Brain pericyte (primary cell): ENCODE results near the gene ASCL5.

ENCODE experiments used
- DNase-seq: peaks from one replicate; pipeline ENCODE4 v3.0.0-alpha.2; 2012; ENCODE audit warnings: low read depth, low spot score

Gene ASCL5

GRCh38 chr1:201136355-201137023, 9.5 kb upstream of the ASCL5 start:
- DNase-seq = no peak

- no peak for DNase-seq
These were observed 7.4 kb upstream of the ASCL5 start for GRCh38 chr1:201134405-201134804.

GRCh38 chr1:201131398-201131797, 4.4 kb upstream of the ASCL5 start:
- DNase-seq = no peak

DNA sequence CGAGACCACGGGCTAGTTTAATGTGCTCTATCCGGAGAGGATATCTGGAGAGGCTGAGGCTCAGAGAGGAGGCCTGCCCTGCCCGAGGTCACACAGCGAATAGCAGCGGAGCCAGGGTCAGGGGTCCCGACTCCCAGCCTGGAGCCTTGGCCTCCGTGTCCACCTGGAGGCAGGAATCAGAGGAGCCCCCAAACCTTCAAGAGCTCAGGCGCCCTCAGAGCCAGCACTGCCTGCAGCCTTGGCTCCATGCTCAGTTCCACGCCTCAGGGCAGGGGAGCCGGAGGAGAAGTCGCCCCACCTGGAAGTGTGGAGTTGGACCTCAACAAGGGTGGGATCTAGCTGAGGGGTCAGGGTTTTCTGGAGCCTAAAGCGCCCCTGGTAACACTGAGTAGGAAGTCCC, 2.0 kb upstream of the ASCL5 start:
- no peak for DNase-seq

GRCh38 chr1:201128476-201128875, 1.5 kb upstream of the ASCL5 start:
- no peak for DNase-seq

DNA sequence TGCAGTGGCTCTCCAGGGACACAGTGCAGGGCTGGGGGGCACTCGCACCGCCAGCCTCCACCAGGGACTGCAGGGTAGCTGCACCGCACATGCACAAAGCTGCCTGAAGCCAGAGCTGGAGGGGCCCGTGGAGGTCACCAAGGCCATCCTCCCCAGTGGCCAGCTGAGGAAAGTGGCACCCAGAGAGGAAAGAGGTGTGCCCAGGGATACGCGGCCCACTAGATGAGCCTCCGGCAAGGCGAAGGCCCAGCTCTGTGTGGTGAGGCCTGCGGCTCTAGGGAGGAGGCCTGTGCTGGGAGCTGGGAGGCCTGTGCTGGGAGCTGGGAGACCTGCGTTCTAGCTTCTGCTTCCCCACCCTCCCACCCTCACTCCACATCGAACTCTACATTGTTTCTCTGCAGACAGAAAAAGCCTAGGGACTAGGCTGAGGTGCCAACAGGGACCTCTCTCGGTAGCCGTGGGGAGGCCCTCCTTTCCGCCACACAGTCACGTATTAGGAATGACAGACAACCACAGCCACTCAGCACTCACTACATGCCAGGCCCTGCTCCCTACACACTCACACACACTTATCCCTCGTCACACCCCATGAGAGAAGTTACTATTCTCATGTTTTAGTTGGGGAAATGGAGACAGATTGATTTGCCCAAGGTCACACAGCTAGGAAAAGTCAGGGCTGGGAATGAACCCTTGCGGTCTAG, 921 bp upstream of the ASCL5 start:
- no peak for DNase-seq

- DNase-seq = no peak
These were observed 537 bp downstream of the ASCL5 start for GRCh38 chr1:201126463-201126831.

DNA sequence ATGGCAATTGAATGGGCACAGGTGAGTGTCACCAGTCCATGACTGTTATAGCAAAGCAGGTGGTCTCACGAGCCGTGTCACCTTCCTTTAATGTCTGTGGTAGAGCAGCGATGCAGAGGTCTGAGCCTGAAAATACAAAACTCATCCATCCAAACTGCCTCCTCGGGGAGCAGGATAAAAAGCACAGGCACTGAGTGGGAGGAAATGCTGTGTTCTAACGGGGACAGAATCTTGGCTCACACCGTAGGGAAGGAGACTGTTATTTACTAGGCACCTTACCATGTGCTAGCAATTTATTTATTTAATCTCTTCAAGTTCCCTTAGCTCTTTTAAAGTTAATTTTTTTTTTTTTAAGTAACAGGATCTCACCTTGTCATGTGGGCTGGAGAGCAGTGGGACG, 1.2 kb downstream of the ASCL5 start:
- no peak for DNase-seq

DNA sequence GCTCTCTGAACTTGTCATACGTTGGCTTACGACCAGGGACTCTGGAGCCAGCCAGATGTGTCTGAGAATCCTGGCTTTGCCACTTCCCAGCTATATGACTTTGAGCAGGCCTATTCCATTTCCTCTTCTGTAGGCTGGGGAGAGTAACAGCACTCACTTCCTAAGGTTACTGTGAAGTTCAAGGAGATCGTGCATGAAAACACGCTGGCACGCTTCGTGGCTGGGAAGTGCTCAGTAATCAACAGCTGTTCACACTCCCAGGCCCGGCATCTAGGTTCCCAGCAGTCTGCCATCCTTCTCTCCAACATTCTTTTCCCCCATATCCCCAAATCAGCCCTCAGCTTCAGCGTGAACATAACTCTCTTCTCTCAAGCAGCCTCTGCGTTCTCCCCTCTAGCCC, 2.0 kb downstream of the ASCL5 start:
- no peak for DNase-seq

- DNase-seq = no peak
These were observed 3.1 kb downstream of the ASCL5 start for GRCh38 chr1:201123866-201124265.

DNA sequence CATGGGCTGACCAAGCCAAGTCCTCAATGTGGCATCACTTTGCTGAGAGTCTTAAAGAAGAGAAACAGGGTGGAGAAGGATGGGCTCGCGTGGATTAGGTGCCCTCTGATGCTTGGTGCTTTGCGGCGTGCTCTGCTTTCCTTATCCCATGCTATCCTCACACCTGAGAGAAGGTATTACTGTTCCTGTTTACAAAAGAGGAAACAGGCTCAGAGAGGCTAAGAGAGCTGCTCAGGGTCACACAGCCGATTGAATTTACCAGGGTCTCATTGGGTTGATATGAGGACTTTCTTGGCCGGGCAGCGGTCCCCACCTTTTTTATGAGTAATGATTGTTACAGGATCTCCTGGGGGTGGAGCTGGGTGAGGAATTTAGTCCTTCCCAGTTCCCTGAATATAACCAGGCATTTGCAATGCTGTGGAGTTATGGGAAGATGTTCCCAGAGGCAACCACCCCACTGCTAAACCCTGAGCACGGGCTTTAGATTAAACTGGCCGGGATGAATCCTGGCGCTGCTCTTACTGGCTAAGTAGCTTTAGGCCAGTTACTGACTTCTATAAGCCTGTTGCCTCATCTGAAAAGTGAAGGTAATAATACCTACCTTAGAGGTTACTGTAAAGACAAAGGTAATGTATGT, 4.5 kb downstream of the ASCL5 start:
- DNase-seq = no peak

- no peak for DNase-seq
These were observed 7.5 kb downstream of the ASCL5 start for GRCh38 chr1:201119206-201120197.

DNA sequence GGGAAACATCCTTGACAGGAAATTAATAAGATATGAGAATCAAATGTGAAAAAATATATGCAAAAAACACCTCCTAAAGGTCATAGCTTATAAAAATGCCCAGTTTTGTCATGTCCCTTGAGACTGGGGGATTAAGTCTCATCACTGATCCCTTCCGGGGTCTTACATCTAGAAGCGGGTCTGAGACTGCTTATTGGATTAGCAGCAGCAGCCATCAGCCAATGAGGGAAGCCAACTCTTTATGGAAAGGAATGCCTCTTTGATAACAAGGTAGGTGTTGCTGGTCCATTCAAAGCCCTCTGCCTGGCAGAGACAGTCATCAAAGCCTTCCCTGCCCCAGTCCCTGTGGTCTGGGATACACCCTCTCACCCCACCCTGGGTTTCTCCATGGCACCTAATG, 10.9 kb downstream of the ASCL5 start:
- no peak for DNase-seq

DNA sequence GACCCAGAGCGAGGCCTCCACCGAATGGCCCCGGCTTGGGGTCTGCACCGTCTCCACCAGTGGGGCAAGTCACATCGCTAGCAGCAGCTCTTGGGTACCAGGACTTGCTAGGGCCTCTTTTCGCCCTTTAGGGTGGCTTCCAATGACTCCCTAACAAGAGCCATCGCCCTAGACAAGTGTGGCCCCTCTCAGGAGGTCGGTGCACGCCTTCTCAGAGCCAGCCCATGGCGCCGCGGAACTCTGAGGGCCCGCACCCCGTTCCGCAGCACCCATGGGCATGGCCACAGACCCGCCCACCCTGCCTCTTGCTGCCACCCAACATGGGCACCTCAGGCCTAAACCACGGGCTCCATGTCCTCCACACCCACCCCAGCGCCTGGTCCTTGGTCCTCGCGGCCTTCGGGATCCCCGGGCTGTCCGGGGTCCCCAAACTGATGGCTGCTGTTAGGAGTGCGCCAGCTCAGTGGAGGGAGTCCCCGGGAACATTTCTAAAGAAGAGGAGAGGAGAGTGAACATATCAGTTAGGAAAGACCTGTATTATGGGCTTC, 11.5 kb downstream of the ASCL5 start:
- no peak for DNase-seq

DNA sequence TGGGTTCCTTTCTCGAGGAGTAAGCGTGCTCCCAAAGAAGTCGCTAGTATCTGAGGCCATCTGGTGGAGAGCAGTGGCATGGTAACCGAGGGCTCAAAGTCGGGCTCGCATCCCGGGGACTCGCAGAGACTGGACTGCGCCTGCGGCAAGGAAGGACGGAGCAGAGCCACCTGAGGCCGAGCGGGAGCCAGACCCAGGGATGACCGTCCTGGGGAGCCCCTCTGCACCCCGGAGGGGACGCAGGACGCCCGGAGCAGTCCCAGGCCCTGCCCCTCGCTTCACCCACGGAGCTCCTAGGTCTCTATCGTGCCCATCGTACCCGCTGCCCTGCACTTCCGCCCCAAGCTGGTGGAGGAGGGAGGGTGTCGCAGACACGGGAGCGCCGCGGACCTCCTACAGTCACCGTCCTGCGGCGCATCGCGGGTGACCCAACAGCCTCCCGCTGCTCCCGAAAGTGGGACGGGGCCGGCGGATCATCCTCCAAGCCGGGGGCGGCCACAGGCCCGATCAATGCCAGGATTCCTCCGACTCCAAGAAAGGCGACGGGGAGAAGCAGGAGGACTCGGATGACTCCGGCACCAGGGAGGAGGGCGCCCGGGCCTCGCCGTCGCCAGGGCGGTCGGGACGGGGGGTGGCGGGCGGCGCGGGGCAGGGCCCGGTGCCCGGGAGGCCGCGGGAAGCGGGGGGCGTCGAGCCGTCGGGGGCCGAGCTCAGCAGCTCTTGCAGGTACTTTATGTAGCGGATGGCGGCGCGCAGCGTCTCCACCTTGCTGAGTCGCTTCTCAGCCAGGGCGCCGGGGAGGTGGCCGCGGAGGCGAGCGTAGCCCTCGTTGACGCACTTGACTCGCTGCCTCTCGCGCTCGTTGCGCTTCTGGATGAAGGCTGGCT, 12.5 kb downstream of the ASCL5 start:
- peak; percentile 76 for DNase-seq

GRCh38 chr1:201113451-201114244, 13.3 kb downstream of the ASCL5 start:
- no peak for DNase-seq

- no peak for DNase-seq
These were observed 14.1 kb downstream of the ASCL5 start for GRCh38 chr1:201112926-201113325.

- no peak for DNase-seq
These were observed 14.7 kb downstream of the ASCL5 start, which contains the start of gene CACNA1S for GRCh38 chr1:201112173-201112731. TSS of gene CACNA1S (minus strand) at chr1:201112426. CDS start at chr1:201112339, 87 bp downstream.

DNA sequence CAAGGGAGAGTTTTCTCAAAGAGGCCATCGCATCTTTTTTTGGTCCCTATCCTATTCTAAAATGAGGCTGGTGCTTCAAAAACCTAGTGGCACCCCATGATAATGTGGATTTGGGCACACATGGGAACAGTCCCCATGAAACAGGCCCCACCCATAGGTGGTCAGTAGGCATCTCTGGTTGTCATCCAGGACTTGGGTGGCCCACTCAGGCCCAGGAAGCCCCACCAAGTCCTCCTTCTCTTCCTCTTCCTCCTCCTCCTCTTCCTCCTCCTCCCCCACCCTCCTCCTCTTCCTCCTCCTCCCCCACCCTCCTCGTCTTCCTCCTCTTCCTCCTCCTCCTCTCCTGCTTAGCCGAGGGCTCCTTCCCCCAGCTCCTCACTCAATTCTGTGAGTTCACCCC, 15.3 kb downstream of the ASCL5 start:
- DNase-seq = no peak
